ENCODE data around the gene IKBKE.
A peak's percentile ranks its signal among the peaks of the same experiment; 100 is the strongest.

IKBKE gene

DNA sequence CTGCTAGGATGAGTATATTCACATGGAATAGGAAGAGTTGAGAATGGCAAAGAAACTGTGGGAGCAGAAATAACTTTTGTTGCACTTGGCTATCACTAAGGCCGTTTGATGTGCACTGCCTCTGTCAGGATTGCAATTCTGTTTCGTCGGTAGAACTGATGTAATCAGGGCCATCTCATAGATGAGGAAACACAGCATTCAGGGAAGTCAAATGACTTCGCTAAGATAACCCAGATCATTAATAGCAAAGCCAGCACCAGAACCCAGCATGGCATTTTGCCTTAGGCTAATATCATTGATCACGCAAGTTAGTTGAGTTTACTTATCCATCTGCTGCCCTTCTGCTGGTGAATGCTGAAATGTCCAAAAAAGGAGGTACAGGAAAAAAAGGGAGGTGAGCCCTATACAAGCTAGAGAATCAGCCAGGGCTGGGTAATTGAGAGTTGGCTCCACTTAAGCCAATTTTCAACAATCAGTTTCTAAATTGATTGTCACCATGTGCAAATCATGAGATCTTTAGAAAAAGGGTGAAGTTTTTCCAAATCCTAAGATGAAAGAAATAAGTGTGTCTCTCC, 44.6 kb downstream of the IKBKE start:
- DNase-seq: no peak

DNA sequence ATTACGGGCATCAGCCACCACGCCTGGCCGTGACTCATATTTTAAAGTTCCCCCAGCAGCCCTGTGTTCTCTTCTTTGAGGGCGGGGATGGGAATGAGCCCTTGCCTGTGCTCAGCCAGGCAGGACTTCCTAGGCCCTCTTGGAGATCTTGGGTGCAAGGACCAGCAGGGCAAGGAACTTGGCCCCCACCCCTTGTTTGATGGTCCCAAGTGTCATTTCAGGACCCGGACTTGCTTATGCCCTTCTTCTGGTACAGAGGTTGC, 46.4 kb downstream of the IKBKE start:
- DNase-seq: no peak

DNA sequence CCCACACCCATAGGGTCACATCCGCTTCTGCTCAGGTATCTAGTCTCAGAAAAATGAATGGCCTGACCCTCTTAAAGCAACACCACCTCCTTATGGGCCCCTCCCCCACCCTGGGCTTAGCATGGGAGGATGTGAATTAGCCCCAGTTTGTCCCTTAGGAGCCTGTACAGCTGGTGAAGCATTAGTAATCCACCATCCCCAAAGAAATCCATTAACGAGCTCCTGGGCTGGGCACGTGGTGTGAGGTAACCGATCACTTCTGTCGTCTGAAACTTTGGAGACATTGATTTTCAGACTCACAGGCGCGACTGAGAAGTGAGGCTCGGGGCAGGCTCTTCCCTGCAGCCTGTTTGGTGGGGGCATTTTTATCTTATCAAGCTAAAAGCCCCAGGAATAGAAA, 47.5 kb downstream of the IKBKE start:
- no peak for DNase-seq

DNA sequence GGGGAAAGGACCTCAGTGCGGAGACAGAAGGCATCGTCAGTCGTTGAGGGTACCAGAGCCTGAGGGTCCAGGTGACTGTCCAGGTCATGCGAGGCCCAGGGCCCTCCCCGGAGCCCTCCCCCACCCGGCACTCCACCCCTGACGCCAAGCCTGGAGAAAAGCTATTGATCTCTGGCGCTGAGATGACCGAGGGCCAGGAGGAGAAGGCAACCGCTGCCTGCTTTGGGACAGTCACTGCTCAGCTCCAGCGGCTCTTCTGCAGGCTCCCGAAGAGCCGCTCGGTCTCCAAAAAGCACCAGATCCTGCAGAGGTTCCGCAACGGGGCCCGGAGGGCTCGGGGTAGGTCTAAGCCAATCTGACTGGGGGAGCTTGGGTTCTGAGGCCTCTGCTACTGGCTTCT, 47.9 kb downstream of the IKBKE start:
- no peak for DNase-seq

DNA sequence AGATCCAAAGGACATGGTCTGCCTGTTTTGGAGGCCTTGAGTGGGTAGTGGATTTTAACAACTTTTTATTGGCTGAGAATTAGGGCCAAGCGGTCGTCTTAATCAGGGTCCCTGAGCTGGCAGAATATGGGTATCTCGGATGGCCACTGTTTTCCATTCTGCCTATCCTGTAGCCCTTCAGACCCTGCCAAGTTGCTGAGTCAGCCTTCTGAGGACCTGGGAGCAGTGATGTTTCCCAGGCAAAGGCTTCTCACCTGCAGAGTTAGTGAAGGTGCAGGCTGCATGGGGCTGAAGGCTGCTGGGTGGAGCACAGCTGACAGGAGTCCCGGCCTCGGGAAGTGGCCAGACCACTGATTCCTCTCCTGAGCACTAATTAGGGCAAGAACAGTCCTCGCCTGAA, 48.5 kb downstream of the IKBKE start:
- DNase-seq: no peak

DNA sequence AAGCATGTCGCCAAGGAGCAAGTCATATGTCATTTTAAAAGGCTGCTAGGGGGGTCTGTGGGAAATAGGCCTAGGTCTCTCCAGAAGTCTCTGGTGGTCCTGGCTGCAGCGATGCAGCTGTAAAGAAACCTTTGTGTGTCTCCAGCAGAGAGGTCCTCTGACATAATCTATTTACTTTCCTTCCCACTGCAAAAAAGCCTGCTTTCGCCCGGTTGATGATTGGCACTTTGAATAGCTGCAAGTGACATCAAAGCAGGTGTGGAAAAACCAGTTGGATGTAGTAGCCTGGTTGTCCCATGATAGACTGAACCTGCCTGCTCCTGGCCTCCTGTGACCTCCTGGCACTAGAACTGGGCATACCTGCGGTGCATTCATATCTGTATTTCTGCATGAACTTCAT, 50.9 kb downstream of the IKBKE start:
- peak; percentile 35 for DNase-seq

DNA sequence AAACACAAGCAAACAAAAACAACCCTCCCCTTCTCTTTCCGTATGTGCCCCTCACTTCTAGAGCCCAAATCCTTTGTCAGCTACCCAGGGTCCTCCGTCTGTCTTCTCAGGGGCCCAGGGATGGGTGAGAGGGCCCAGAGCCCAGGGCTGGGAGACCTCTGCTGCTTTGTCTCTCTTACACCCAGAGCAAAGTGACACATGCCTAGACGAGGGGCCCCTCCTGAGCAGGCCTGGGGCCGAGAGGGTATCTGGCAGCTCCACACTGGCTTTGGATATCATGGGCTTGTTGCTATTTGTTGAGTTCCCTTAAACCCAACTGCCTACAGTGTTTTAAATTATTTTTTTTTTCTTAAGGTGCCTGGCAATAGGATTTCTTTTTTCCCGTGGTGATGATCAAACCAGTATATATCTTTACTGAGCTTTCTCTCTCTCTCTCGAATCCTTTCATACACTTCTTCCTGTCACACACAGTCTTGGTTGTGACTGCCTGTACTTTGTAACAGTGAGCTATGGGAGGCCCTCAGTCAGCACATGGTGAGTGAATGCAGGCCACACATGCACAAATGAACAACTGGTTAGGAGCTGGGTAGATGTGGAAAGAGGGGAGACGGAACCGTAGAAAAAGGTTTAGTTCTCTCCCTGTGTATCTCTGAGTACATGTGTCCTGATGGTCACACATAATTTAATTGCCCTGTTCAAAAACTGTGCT, 51.6 kb downstream of the IKBKE start:
- DNase-seq: no peak

DNA sequence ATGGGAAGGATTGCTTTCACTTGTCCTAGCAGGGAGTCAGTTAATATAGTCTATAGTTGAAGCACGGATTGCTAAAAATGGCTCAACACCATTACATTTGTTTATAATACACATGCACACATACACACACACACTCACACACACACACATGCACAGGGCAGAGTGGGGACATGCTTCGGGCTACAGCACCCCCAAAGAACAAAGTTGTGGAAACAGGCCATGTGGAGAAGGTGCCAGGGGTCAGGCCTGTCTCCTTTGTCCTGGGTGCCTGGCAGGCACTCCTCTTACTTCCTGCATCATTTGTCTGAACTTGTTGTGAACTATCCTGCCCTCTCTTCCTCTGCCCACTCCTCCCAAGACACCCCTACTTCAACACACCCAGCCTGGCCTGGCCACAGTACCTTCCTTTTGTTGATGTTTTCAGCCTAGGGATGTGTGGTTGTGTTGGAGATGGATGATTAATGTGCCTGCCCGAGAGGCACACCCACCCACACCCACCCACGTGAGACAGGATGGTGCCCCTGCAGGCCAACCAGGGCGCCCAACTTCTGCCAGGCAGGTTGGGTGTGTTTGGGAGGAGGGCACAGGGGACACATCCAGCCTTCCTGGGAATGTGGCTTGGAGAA, 54.6 kb downstream of the IKBKE start:
- DNase-seq: no peak

DNA sequence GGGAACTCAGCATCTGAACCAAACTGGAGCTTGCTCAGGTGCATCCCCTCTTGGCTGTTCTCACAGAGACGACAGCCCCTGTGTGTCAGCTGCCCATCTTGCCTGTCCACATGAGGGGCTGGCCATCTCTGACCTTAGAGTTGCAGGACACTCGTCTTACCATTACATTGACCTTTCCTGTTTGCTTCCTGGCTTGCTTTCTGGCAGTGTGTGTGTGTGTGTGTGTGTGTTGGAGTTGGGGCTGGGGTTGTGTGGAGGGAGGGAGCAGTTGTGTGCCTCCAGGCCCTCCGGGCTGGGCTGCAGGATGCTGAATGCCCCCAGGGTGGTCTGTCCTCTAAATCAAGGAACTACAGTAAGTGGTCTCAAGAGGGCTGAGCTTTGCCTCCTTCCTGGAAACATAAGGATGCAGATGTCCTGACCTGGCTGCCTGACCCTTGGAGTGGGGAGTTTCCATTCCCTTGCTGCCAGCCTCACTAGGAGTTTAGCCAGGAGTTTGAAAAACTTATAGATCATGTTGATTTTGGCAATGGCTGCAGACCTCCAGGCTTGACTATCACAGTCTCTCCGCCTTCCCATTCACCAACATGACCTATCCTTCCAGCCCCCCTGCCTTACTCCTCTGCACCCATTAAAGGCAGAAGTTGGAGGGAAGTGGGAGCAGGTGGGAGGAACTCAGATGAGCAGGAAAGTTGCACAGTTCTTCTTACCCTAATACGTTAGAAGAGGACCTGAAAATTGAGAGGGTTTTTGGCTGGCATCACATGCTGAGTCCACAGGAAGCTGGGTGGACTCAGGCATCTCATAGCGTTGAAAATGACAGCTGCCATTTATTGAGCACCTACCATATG, 56.0 kb downstream of the IKBKE start:
- no peak for DNase-seq

DNA sequence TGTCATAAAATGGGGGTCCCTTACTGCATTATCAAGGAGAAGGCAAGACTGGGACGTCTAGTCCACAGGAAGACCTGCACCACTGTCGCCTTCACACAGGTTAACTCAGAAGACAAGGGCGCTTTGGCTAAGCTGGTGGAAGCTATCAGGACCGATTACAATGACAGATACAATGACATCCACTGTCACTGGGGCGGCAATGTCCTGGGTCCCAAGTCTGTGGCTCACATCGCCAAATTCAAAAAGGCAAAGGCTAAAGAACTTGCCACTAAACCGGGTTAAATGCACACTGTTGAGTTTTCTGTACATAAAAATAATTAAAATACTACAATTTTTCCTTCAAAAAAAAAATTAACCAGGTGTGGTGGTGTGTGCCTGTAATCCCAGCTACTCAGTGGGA, 59.1 kb downstream of the IKBKE start:
- no peak for DNase-seq

DNA sequence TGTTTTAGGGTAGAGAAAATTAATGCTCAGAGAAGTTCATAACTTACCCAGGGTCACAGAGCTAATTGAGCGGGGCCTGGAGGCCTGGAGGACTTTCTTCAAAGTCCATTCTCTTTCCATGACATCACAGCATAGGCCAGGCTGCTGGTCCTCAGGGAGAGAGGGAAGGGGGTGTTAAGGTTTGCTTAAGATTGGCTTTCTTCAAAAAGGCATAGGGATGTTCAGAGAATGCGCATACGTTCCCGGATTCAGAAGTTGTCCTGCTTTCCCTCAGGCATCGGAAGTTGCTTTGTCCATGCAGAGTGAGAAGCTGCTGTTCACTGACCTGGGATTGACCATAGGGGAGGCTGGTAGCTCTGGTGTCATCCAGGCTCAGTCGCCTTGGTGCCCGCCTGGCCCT, 62.1 kb downstream of the IKBKE start:
- DNase-seq: no peak

DNA sequence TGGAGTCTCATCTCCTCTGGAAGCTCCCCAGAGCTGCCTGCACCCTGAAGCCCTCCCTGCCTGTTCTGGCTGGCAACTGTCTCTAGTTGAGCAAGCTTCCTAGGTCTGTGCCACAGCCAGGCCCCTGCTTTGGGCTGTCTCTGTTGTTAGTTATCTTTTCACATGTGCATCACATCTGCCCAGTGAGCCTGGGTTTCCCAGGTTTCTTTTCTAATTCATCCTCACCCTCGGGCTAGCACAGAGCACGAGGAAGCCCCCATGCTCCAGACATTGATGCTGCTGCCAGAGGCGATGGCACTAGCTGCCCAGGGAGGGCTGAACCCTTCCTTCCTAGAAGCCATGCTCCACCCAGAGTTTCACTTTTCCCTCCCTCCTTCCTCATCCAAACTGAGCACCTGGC, 64.3 kb downstream of the IKBKE start:
- no peak for DNase-seq

DNA sequence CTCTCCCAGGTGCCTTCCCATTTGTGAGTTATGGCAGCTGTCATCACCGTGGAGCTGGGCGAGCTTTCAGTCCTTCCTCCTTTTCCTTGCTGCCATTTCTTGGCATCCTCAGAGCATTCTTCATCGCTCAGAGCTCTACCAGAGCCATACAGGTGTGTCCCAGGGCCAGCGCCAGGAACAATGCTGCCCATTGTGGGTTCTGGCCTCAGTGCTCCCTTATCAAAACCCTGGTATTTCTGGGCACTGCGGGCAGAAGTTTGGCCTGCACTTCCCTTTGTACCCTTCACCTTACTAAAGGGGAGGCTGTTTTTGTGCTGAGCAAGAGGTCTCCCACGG, 65.5 kb downstream of the IKBKE start:
- no peak for DNase-seq

DNA sequence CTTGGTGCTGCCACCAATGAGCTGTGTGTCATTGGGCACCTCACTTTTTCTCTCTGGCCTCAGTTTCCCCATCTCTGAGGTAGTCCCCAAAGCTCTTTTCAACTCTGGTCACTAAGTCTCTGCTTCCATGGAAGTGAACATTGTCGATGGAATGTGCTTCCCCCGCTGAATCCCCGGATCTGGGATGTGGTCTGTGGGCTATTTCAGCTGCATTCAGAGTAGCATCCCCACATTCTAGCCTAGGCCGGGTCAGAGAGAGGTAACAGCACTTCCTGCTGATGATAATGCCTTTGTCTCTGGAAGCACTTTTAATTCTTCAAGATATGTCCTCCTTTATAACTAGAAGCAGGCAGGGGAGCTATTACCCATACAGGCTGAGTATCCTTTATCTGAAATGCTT, 66.9 kb downstream of the IKBKE start:
- no peak for DNase-seq

DNA sequence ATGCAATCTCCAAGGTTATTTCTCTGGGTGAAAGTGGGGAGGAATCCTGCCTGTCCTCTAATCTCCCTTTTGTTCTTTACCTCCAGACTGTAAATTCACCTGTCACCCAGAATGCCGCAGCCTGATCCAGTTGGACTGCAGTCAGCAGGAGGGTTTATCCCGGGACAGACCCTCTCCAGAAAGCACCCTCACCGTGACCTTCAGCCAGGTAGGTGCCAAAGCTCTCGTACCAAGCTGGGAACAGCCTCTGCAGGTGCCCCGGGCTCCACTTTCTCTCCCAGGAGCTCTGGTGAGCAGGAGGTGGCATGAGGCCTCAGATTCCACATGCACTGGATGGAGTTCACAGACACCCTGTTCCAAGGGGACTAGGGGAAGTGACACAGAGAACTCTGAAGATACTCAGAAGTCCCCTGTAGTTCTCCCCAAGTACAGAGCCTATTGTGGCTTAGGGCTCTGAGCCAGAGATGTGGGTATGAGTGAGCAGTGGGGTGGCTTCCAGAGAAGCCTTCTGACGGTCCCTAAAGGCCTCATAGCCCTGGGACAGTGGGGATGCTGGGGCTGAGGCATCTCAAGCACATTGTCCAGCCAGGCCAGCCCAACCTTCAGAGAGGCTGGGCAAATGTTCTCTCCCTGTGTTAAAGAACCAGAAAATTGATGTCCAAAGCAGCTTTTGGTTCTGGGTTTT, 68.0 kb downstream of the IKBKE start:
- no peak for DNase-seq

DNA sequence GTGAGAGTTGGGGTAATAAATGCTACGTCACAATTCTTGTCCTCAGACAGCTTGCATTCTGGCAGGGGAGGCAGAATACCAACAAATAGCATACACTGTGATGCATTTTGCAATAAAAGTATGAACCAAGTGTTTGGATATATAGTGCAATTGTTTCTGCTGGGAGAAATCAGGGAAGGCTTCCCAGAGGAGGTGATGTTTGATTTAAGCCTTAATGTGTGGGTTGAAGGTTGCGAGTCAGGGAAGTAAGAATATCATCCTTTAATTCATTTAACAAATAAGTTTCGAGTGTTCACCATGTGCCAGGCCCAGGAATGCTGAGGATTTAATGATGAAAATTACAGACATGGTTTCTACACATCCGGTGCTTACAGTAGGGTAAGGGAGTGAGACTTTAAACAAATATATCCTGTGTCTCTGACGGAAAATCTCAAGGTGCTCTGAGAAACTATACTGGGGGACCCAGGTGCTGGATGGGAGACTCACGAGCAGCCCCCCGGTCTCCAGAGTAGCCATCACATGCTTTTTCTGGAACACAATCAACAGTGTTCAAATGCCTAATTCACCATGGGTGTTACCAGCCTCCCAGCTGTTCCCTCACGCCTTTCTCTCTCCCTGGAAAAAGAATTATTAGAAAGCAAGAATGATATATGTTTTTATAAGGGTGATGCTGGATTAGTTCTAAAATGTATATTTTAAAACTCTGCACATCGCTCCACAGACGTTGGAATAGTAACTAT, 68.8 kb downstream of the IKBKE start:
- DNase-seq: no peak

DNA sequence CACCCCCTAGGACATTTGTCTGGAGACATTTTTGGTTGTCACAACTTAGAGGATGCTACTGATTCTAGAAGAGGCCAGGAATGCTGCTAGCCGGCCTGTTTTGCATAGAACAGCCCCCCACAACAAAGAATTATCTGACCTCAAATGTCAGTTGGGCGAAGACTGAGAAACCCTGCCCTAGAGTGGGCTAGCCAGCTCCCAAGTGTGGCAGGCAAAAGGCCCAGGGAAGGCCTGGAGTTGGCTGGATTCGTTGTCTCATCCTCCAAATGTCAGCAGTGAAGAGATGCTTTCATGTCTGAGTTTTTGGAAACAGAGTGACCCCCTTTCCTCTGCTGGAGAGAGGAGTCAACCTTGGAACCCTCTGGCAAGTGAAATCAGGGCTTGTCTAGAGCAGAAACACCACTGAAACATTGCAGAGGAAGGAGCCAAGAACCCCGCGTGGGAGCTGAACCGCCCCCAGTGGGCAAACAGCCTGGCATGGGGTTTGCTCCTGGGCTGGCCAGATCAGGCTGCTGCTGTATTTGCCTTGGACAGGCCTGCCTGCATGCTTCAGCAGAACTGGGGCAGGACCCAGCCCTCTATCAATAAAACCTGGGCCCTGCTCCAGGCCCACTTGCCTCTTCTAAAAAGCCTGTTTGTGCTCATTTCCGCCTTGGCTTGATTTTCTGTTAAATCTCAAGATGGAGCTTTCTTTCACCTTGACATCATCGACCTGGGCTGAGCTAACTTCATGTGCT, 69.9 kb downstream of the IKBKE start:
- no peak for DNase-seq

DNA sequence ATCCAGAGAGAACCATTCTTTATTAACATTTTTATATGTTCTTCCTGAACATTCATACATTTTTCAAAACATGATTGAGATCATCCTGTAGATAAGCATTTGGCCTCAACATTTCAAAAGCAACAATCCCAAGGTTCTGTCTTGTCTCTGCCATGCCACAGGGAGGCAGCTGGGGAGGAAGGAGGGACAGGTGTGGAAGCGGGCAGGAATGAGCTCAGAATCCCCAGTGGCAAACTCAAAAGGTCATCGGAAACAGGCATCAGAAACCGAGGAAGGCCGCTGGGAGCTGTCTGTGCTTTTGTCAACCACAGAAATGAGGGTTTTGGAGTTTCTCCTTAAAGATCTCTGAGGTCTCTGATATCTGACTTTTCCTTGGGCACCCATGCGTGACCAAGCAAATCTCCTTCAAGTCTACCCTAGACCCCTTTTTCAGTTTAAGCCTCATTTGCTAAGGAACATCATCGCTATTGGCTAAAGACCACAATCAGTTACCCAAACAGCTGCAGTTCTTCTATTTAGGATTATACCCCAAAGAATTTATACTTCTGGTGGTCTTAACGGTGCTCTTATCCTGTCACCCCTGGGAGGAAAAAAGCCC, 71.1 kb downstream of the IKBKE start:
- DNase-seq: no peak

DNA sequence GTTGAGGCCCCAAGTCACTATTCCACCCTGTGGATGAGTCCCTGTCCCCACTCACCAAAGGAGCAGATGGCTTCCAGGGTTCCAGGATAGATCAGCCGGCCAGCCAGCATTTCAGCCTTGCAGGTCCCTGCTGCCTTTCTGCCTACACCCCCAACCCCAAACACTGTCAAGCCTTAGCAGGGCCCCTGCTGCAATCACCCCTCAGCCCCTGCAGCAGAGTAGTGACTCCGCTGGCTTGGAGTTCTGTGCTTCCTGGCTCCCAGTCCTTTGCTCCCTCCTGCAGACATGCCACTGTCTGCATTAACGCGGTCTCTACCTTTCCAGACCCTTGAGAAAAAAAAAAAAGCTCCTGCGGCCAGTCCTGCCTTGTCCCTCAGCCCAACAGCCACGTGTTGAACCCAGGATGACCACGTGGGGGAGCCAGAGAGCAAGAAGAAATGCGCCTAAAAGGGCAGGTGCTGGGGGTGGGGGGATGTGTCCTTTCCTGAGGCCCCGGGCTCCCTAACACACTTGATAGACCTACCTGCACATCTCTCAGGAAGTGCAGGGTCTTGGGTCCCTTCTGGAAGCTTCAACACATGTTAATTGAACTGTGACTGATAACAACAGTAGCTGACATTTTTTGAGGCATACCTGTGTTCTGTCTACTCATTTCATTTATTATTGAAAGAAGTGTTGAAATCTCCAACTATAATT, 74.4 kb downstream of the IKBKE start:
- peak; percentile 33 for DNase-seq

DNA sequence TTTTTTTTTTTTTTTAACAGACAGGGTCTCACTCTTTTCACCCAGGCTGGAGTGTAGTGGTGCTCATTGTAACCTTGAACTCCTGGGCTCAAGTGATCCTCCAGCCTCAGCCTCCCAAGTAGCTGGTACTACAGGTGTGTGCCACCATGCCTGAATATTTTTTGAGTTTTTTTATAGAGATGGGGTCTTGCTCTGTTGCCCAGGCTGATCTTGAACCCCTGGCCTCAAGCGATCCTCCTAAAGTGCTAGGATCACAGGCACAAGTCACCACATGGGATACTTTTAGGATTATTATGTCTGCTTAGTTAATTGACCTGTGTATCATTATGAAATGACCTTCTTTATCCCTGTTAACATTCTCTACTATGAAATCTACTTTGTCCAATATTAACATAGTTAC, 75.1 kb downstream of the IKBKE start:
- no peak for DNase-seq
